Epidermal melanocyte (primary cell): ENCODE data around the gene DCDC2B.
"Not testable (repeated sequence)": the region's sequence is repeated elsewhere in the genome, so short reads cannot be mapped to it uniquely, and the experiment has no call there.

Experiments used
- DNase-seq: peaks from one replicate; pipeline ENCODE4 v3.0.0; 2011; ENCODE audit warnings: low spot score; ENCODE audit not compliant: insufficient read length

Gene DCDC2B

DNA sequence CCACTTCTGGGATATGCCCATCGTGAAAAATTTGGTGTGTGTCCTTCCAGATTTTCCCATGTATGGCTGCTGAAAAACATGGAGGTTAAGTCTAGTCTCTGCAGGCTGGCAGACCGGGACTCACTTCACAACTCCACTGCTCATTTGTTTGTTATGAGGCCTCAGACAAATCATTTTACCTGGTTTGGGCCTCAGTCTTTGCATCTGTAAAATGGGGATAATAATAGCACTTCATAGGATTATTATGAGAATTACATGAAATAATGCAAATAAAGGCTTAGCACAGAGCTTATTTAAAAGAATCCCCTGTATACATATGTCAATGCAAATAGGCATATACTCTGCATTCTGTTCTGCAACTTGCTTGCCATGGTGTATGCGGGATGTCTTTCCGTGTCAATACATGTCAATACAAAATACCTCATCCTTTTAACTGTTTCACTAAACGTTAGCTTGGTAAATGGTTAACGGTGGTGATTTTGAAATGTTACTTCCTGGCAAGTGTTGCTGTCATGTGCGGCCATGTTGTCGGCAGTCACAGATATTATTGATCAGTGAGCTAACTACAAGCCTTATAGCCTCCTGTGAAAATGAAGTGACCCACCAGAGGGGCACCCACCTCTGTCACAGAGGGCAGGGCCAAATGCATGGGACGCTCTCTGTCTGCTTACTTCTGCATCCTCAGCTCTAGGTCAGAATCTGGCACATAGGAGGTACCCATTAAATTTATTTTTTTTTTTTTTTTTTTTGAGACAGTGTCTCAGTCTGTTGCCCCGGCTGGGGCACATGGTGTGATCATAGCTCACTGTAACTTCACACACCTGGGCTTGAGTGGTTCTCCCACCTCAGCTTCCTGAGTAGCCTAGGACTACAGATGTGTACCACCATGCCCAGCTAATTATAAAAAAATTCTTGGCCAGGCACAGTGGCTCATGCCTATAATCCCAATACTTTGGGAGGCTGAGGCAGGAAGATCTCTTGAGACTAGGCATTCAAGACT, 46.5 kb downstream of the DCDC2B start:
- DNase-seq, result no peak

DNA sequence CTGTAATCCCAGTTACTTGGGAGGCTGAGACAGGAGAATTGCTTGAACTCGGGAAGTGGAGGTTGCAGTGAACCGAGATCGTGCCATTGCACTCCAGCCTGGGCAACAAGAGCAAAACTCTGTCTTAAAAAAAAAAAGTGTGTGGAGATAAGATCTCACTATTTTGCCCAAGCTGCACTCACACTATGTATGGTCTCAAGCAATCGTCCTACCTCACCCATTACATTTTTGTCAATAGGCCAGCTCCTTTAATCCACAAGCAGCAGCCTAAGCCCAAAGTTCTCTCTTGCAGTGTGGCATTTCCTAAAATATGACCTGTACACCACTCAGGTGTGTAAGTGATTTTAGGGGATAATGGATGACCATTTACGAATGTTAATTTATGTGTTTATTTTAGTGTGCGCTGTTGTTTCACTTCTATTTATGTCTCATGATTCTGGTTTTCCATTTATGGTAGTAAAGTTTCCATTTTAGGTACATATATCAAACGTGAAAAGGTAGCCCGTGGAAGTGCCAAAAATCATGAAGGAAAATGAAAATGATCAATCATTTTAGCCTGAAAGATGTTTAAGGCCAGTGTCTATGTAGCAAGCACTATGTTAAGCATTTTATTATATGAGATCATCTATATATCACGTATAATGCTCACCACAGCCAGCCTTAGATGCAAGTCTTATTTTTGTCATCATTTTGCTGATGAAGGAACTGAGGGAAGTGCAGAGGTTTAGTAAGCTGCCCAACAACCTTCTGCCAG, 47.8 kb downstream of the DCDC2B start:
- DNase-seq, result no peak

DNA sequence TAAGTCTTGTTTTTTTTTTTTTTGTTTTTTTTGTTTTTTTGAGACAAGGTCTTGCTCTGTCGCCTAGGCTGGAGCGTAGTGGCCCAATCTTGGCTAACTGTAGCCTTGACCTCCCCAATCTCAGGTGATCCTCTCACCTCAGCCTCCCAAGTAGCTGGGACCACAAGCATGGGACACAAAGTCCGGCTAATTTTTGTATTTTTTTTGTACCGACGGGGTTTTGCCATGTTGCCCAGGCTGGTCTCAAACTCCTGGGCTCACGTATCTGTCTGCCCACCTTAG, 48.3 kb downstream of the DCDC2B start:
- no peak for DNase-seq

DNA sequence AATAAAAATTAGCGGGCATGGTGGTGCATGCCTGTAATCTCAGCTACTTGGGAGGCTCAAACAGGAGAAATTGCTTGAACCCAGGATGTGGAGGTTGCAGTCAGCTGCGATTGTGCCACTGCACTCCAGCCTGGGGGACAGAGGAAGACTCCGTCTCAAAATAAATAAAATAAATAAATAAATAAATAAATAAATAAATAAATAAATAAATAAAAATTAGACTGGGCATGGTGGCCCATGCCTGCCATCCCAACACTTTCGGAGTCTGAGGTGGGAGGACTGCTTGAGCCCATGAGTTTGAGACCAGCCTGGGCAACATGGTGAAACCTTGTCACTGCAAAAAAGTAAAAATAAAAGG, 54.3 kb downstream of the DCDC2B start:
- not testable (repeated sequence) for DNase-seq

DNA sequence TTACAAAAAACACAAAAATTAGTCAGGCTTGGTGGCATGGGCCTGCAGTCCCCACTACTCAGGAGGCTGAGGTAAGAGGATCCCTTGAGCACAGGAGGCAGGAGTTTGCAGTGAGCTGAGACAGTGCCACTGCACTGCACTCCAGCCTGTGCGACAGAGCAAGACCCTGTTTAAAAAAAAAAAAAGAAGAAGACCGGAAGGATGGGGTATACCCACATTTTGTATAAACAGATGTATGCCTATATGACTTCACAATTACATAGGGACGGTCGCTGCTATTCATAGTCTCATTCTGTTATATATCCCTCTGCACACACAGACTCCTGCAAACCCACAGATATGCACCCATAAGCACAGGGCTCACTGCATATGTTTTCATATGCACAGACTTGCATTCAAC, 54.9 kb downstream of the DCDC2B start:
- DNase-seq, result no peak
